ENCODE measurements around the gene PSEN2. TPM values are rescaled to one million over a fixed set of nuclear protein-coding genes. Genes with fewer than 3 reads are reported as not detected.

The PSEN2 gene
- total and polyA plus RNA-seq, 2 donors (not counting 1 experiment from before 2014, with no cell fraction given) = 15.8 to 26.0 TPM

DNA sequence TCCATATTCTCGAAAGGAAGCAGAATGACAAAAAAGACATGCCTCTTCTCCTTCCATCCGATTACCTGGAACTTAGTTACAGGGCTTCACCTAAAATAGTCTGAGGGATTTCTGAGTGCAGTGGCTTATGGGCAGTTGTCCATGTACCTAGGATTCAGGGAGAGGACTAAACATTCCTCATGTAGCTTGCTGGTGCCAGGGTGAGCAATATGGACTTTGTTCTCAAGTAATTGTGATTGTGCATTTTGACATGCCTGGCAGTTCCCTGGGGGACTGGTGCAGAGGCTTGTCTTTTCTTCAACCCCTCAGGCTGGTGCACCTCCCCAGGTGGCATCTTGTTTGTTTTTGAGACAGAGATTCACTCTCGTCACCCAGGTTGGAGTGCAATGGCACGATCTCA lies 6.1 kb upstream of the PSEN2 start:
- no peak overlapping the region for H3K9ac ChIP-seq (ENCODE audit: low read length)
- H3K4me1 ChIP-seq (ENCODE audit: control insufficient read depth in 2 of 2, insufficient read depth in 2 of 2, low read length in 2 of 2) = no peaks in the 10 kb centered on the region
- H4K20me1 ChIP-seq (ENCODE audit: control insufficient read depth, insufficient read depth, low read length, poor library complexity, severe bottlenecking) = no peaks in the 10 kb centered on the region
- ChIA-PET POLR2A (no interaction called here), CTCF (no interaction called here)
- H3K4me3 Mint-ChIP-seq = no peak overlapping the region
- no peak overlapping the region for H3K4me2 ChIP-seq (replicated peaks; ENCODE audit: low read depth, low read length, poor library complexity, severe bottlenecking)
- H3K4me3 ChIP-seq (ENCODE audit: control extremely low read depth in 1 of 5, extremely low read depth in 1 of 5, insufficient read depth in 1 of 5, low read depth in 2 of 5, low read length in 4 of 5) = no peak overlapping the region
- intact Hi-C loops (cut with micrococcal nuclease) = no loop called here
- H2AFZ ChIP-seq (ENCODE audit: insufficient read depth, low read depth, low read length, poor library complexity, severe bottlenecking) = no peak overlapping the region
- no peak overlapping the region for H3K27ac ChIP-seq (ENCODE audit: low read length in 2 of 2)
- H3K9me3 ChIP-seq (ENCODE audit: control extremely low read depth in 1 of 3, control insufficient read depth in 2 of 3, insufficient read depth in 1 of 3, low read length in 2 of 3) = no peaks in the 10 kb centered on the region
- H3K36me3 ChIP-seq (replicated peaks in 1 of 2; ENCODE audit: control extremely low read depth in 1 of 2, control insufficient read depth in 1 of 2, extremely low read depth in 1 of 2, insufficient read depth in 2 of 2, low read length in 1 of 2) = no peaks in the 10 kb centered on the region
- H3K9me3 Mint-ChIP-seq (ENCODE audit: insufficient read depth) = no peaks in the 10 kb centered on the region
- H3K79me2 ChIP-seq (ENCODE audit: control insufficient read depth, insufficient read depth, low read length) = no peaks in the 10 kb centered on the region
- DNase-seq (no peak), ATAC-seq (ENCODE audit: low read depth) (no peak)
- H3K27ac Mint-ChIP-seq = no peak overlapping the region
- H3K27me3 ChIP-seq (replicated peaks in 1 of 4; ENCODE audit: control extremely low read depth in 1 of 4, control insufficient read depth in 3 of 4, insufficient read depth in 4 of 4, low read length in 3 of 4) = peaks cover 0 to 3% (median 0%) of the 10 kb centered on the region in 4 experiments
- WGBS (ENCODE audit: insufficient coverage) = 88% methylated on average over 2 of the region's 4 CpGs
- no peaks in the 10 kb centered on the region for H3K4me1 Mint-ChIP-seq
- TF ChIP-seq EZH2 (IDR thresholded peaks at IDR 0.05; ENCODE audit: borderline replicate concordance, insufficient read depth, low read depth, low read length, poor library complexity, severe bottlenecking) = no peak
- TF ChIP-seq, protein P1, sequence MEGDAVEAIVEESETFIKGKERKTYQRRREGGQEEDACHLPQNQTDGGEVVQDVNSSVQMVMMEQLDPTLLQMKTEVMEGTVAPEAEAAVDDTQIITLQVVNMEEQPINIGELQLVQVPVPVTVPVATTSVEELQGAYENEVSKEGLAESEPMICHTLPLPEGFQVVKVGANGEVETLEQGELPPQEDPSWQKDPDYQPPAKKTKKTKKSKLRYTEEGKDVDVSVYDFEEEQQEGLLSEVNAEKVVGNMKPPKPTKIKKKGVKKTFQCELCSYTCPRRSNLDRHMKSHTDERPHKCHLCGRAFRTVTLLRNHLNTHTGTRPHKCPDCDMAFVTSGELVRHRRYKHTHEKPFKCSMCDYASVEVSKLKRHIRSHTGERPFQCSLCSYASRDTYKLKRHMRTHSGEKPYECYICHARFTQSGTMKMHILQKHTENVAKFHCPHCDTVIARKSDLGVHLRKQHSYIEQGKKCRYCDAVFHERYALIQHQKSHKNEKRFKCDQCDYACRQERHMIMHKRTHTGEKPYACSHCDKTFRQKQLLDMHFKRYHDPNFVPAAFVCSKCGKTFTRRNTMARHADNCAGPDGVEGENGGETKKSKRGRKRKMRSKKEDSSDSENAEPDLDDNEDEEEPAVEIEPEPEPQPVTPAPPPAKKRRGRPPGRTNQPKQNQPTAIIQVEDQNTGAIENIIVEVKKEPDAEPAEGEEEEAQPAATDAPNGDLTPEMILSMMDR (IDR thresholded peaks at IDR 0.05) = no peak
- no peaks in the 10 kb centered on the region for H3K27me3 Mint-ChIP-seq

DNA sequence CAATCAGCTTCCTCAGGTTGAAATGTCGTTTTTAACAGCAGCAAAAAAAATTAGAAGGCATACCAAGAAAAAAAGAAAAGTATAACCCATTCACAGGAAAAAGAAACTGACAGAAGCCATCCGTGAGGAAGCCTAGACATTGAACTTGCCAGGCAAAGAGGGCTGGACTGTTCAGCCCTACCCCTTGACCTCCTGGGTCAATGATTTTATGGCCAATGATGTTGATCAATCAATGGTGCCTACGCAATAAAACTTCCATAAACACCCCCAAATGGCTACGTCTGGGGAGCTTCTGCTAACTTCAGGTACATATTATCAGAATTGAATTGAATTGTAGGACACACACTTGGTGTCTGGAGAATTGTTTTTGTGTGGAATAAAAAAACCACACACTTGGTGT lies 4.8 kb upstream of the PSEN2 start:
- Histone ChIP-seq H3K27me3 (replicated peaks in 1 of 4; ENCODE audit: control extremely low read depth in 1 of 4, control insufficient read depth in 3 of 4, insufficient read depth in 4 of 4, low read length in 3 of 4) (peaks cover 0 to 3% (median 0%) of the 10 kb centered on the region in 4 experiments), H3K27ac (ENCODE audit: low read length in 2 of 2) (no peak overlapping the region), H3K36me3 (replicated peaks in 1 of 2; ENCODE audit: control extremely low read depth in 1 of 2, control insufficient read depth in 1 of 2, extremely low read depth in 1 of 2, insufficient read depth in 2 of 2, low read length in 1 of 2) (no peaks in the 10 kb centered on the region), H4K20me1 (ENCODE audit: control insufficient read depth, insufficient read depth, low read length, poor library complexity, severe bottlenecking) (no peaks in the 10 kb centered on the region), H3K9me3 (ENCODE audit: control extremely low read depth in 1 of 3, control insufficient read depth in 2 of 3, insufficient read depth in 1 of 3, low read length in 2 of 3) (no peaks in the 10 kb centered on the region), H3K4me2 (replicated peaks; ENCODE audit: low read depth, low read length, poor library complexity, severe bottlenecking) (no peak overlapping the region), H3K9ac (ENCODE audit: low read length) (no peak overlapping the region), H2AFZ (ENCODE audit: insufficient read depth, low read depth, low read length, poor library complexity, severe bottlenecking) (no peak overlapping the region), H3K4me1 (ENCODE audit: control insufficient read depth in 2 of 2, insufficient read depth in 2 of 2, low read length in 2 of 2) (peaks cover 3 to 4% of the 10 kb centered on the region in 2 donors), H3K4me3 (ENCODE audit: control extremely low read depth in 1 of 5, extremely low read depth in 1 of 5, insufficient read depth in 1 of 5, low read depth in 2 of 5, low read length in 4 of 5) (no peak overlapping the region), H3K79me2 (ENCODE audit: control insufficient read depth, insufficient read depth, low read length) (no peaks in the 10 kb centered on the region)
- 88% methylated on average over 2 of the region's 4 CpGs for WGBS (ENCODE audit: insufficient coverage)
- ChIA-PET POLR2A (no interaction called here), CTCF (interaction anchor here (0.8 kb wide), 1 partner anchor 232 kb away, joined by 3 read pairs; no protein-coding TSS in a partner anchor)
- Mint-ChIP-seq H3K27ac (no peak overlapping the region), H3K4me1 (peaks cover 5% of the 10 kb centered on the region), H3K27me3 (no peaks in the 10 kb centered on the region), H3K9me3 (ENCODE audit: insufficient read depth) (no peaks in the 10 kb centered on the region), H3K4me3 (no peak overlapping the region)
- ATAC-seq (ENCODE audit: low read depth) (no peak), DNase-seq (no peak)
- TF ChIP-seq, protein P1 (IDR thresholded peaks at IDR 0.05) = no peak
- no peak for TF ChIP-seq EZH2 (IDR thresholded peaks at IDR 0.05; ENCODE audit: borderline replicate concordance, insufficient read depth, low read depth, low read length, poor library complexity, severe bottlenecking)
- intact Hi-C loops (cut with micrococcal nuclease) = no loop called here

All from B cell (primary cell).